ENCODE measurements around the gene CEP83.

The CEP83 gene

GRCh38 chr12:94260017-94260416 is 199.7 kb downstream of the CEP83 start:
- no peak overlapping the region for H3K4me2 ChIP-seq (ENCODE audit: insufficient read depth, low read length, poor library complexity, severe bottlenecking)
- no peak overlapping the region for H3K14ac ChIP-seq (ENCODE audit: low read length)
- H3K4me1 ChIP-seq (ENCODE audit: control insufficient read depth in 2 of 2, insufficient read depth in 1 of 2, low read depth in 1 of 2, low read length in 2 of 2), result peaks cover 11 to 26% of the 10 kb centered on the region in 2 donors
- H2BK120ac ChIP-seq (ENCODE audit: low read depth, low read length), result no peak overlapping the region
- DNase-seq (ENCODE audit: low spot score), result no peak
- no peak overlapping the region for H4K8ac ChIP-seq (ENCODE audit: low read depth, low read length)
- no peak overlapping the region for H2AFZ ChIP-seq (ENCODE audit: low read length)
- no peak overlapping the region for H3K18ac ChIP-seq (ENCODE audit: low read length)
- H3K23ac ChIP-seq (ENCODE audit: low read depth, low read length, poor library complexity), result no peak overlapping the region
- H4K91ac ChIP-seq (ENCODE audit: low read depth, low read length, poor library complexity), result no peak overlapping the region
- no peak overlapping the region for H3K9ac ChIP-seq (ENCODE audit: low read depth, low read length, poor library complexity)
- no peaks in the 10 kb centered on the region for H3K27me3 ChIP-seq (ENCODE audit: control insufficient read depth in 3 of 3, insufficient read depth in 3 of 3, low read depth in 1 of 3, low read length in 3 of 3)
- no peak overlapping the region for H3K4ac ChIP-seq (ENCODE audit: low read length)
- no peak overlapping the region for H3K27ac ChIP-seq (replicated peaks; ENCODE audit: low read length)
- no peak overlapping the region for H2BK12ac ChIP-seq (ENCODE audit: low read length)
- H2BK5ac ChIP-seq (ENCODE audit: low read length), result no peak overlapping the region
- H2BK15ac ChIP-seq (ENCODE audit: low read length), result no peak overlapping the region
- H2AK5ac ChIP-seq (ENCODE audit: low read depth, low read length), result no peak overlapping the region
- no CpG with 5 or more reads among the region's 3 CpGs for WGBS, 2 donors (ENCODE audit: extremely low coverage in 2 of 2, insufficient read length in 2 of 2, insufficient replicate concordance in 1 of 2)
- H3K79me1 ChIP-seq (ENCODE audit: low read depth, low read length), result no peaks in the 10 kb centered on the region
- no peaks in the 10 kb centered on the region for H3K9me3 ChIP-seq (replicated peaks in 1 of 2; ENCODE audit: control insufficient read depth in 2 of 2, insufficient read depth in 1 of 2, low read depth in 1 of 2, low read length in 2 of 2)
- H3K36me3 ChIP-seq (replicated peaks in 1 of 2; ENCODE audit: control insufficient read depth in 2 of 2, insufficient read depth in 2 of 2, low read length in 2 of 2), result peaks cover 2 to 4% of the 10 kb centered on the region in 2 donors
- H3K4me3 ChIP-seq (ENCODE audit: low read length in 2 of 2), result no peak overlapping the region

- WGBS, 2 donors (ENCODE audit: extremely low coverage in 2 of 2, insufficient read length in 2 of 2, insufficient replicate concordance in 1 of 2), result no CpG with 5 or more reads among the region's 2 CpGs
- H3K14ac ChIP-seq (ENCODE audit: low read length), result no peak overlapping the region
- no peaks in the 10 kb centered on the region for H3K27me3 ChIP-seq (ENCODE audit: control insufficient read depth in 3 of 3, insufficient read depth in 3 of 3, low read depth in 1 of 3, low read length in 3 of 3)
- no peak overlapping the region for H2BK12ac ChIP-seq (ENCODE audit: low read length)
- no peak overlapping the region for H3K4ac ChIP-seq (ENCODE audit: low read length)
- no peak overlapping the region for H3K18ac ChIP-seq (ENCODE audit: low read length)
- no peaks in the 10 kb centered on the region for H3K79me1 ChIP-seq (ENCODE audit: low read depth, low read length)
- H2BK15ac ChIP-seq (ENCODE audit: low read length), result no peak overlapping the region
- H2BK5ac ChIP-seq (ENCODE audit: low read length), result no peak overlapping the region
- no peak overlapping the region for H4K91ac ChIP-seq (ENCODE audit: low read depth, low read length, poor library complexity)
- H4K8ac ChIP-seq (ENCODE audit: low read depth, low read length), result no peak overlapping the region
- no peak overlapping the region for H3K27ac ChIP-seq (replicated peaks; ENCODE audit: low read length)
- H3K4me2 ChIP-seq (ENCODE audit: insufficient read depth, low read length, poor library complexity, severe bottlenecking), result no peak overlapping the region
- H2AK5ac ChIP-seq (ENCODE audit: low read depth, low read length), result no peak overlapping the region
- H3K9ac ChIP-seq (ENCODE audit: low read depth, low read length, poor library complexity), result no peak overlapping the region
- DNase-seq (ENCODE audit: low spot score), result no peak
- H3K23ac ChIP-seq (ENCODE audit: low read depth, low read length, poor library complexity), result no peak overlapping the region
- no peak overlapping the region for H2BK120ac ChIP-seq (ENCODE audit: low read depth, low read length)
- peaks cover 2 to 4% of the 10 kb centered on the region in 2 donors for H3K36me3 ChIP-seq (replicated peaks in 1 of 2; ENCODE audit: control insufficient read depth in 2 of 2, insufficient read depth in 2 of 2, low read length in 2 of 2)
- H3K9me3 ChIP-seq (replicated peaks in 1 of 2; ENCODE audit: control insufficient read depth in 2 of 2, insufficient read depth in 1 of 2, low read depth in 1 of 2, low read length in 2 of 2), result no peaks in the 10 kb centered on the region
- no peak overlapping the region for H2AFZ ChIP-seq (ENCODE audit: low read length)
- H3K4me1 ChIP-seq (ENCODE audit: control insufficient read depth in 2 of 2, insufficient read depth in 1 of 2, low read depth in 1 of 2, low read length in 2 of 2), result peaks cover 7 to 22% of the 10 kb centered on the region in 2 donors
- H3K4me3 ChIP-seq (ENCODE audit: low read length in 2 of 2), result no peak overlapping the region
Measured at GRCh38 chr12:94258593-94258992, 201.1 kb downstream of the CEP83 start.
